Astrocyte (in vitro differentiated cells and primary cell): ENCODE measurements around the gene HOOK1. TPM values are rescaled to one million over a fixed set of nuclear protein-coding genes. Genes with fewer than 3 reads are reported as not detected.

Experiments used
- DNase-seq: peaks from one replicate; pipeline ENCODE4 v3.0.0-alpha.2; 2010; ENCODE audit warnings: low read depth
- FAIRE-seq: peaks from 2 replicates; lab custom pipeline; 2011; peaks lifted over from hg19 to GRCh38; lab: Jason Lieb, UNC
- H2AFZ ChIP-seq: 2 replicates; pipeline ENCODE4 v1.6.0; 2012; ENCODE audit warnings: low read depth, low read length, inconsistent platforms
- H3K27ac ChIP-seq: 2 replicates; pipeline ENCODE4 v1.5.1; 2011; ENCODE audit warnings: low read depth, low read length, inconsistent platforms
- H3K27me3 ChIP-seq: 2 replicates; pipeline ENCODE4 v1.6.0; 2011; ENCODE audit warnings: low read length, inconsistent platforms; ENCODE audit not compliant: insufficient read depth
- H3K36me3 ChIP-seq: 2 replicates; pipeline ENCODE4 v1.5.1; 2011; ENCODE audit warnings: low read length, inconsistent platforms; ENCODE audit not compliant: insufficient read depth
- H3K4me1 ChIP-seq: 2 replicates; pipeline ENCODE4 v1.5.1; 2011; ENCODE audit warnings: low read length, inconsistent platforms; ENCODE audit not compliant: insufficient read depth
- H3K4me2 ChIP-seq: 2 replicates; pipeline ENCODE4 v1.6.0; 2012; ENCODE audit warnings: low read length, inconsistent platforms
- H3K4me3 ChIP-seq: 2 replicates; pipeline ENCODE4 v1.5.1; 2011; ENCODE audit warnings: low read depth, mild to moderate bottlenecking, low read length, inconsistent platforms; ENCODE audit not compliant: insufficient read depth
- H3K79me2 ChIP-seq: 2 replicates; pipeline ENCODE4 v1.6.0; 2012; ENCODE audit warnings: mild to moderate bottlenecking, low read length, inconsistent platforms; ENCODE audit not compliant: insufficient read depth
- H3K9ac ChIP-seq: 2 replicates; pipeline ENCODE4 v1.6.0; 2012; ENCODE audit warnings: mild to moderate bottlenecking, low read length, inconsistent platforms
- H3K9me3 ChIP-seq: 2 replicates; pipeline ENCODE4 v1.5.1; 2012; ENCODE audit warnings: low read depth, mild to moderate bottlenecking, low read length, inconsistent platforms; ENCODE audit not compliant: insufficient read depth
- H4K20me1 ChIP-seq: 2 replicates; pipeline ENCODE4 v1.6.0; 2012; ENCODE audit warnings: low read length, inconsistent platforms; ENCODE audit not compliant: insufficient read depth
- H3K27ac Mint-ChIP-seq: one replicate; pipeline ENCODE4 v1.8.0; 2021; ENCODE audit warnings: mild to moderate bottlenecking, mixed read lengths; ENCODE audit not compliant: unreplicated experiment
- H3K27me3 Mint-ChIP-seq: one replicate; pipeline ENCODE4 v1.8.0; 2021; ENCODE audit warnings: low read depth, mixed read lengths; ENCODE audit not compliant: unreplicated experiment
- H3K36me3 Mint-ChIP-seq: one replicate; pipeline ENCODE4 v1.8.0; 2021; ENCODE audit warnings: low read depth, mixed read lengths; ENCODE audit not compliant: unreplicated experiment
- H3K4me1 Mint-ChIP-seq: one replicate; pipeline ENCODE4 v1.8.0; 2021; ENCODE audit warnings: low read depth, mixed read lengths; ENCODE audit not compliant: unreplicated experiment
- H3K4me3 Mint-ChIP-seq: one replicate; pipeline ENCODE4 v1.8.0; 2021; ENCODE audit warnings: mild to moderate bottlenecking, moderate library complexity, mixed read lengths; ENCODE audit not compliant: unreplicated experiment
- H3K9me3 Mint-ChIP-seq: one replicate; pipeline ENCODE4 v1.8.0; 2021; ENCODE audit warnings: mild to moderate bottlenecking, mixed read lengths; ENCODE audit not compliant: unreplicated experiment
- EZH2 ChIP-seq: IDR thresholded peaks from 2 replicates; pipeline ENCODE4 v1.6.1; 2012; ENCODE audit warnings: mild to moderate bottlenecking, low read length, inconsistent platforms; ENCODE audit not compliant: insufficient read depth
- total RNA-seq: library from RNA; stranded (reverse); gene quantifications from 2 replicates; pipeline ENCODE4 v1.2.1, GENCODE V29; 2021
- TF ChIP-seq, protein P1 (sequence below): IDR thresholded peaks from 2 replicates; pipeline ENCODE4 v1.5.1; 2011; ENCODE audit warnings: low read depth, mild to moderate bottlenecking, inconsistent platforms, low read length, moderate library complexity; ENCODE audit not compliant: insufficient read depth

Gene HOOK1
- total RNA-seq, 1 donor from 2014 or later = 1.8 TPM

DNA sequence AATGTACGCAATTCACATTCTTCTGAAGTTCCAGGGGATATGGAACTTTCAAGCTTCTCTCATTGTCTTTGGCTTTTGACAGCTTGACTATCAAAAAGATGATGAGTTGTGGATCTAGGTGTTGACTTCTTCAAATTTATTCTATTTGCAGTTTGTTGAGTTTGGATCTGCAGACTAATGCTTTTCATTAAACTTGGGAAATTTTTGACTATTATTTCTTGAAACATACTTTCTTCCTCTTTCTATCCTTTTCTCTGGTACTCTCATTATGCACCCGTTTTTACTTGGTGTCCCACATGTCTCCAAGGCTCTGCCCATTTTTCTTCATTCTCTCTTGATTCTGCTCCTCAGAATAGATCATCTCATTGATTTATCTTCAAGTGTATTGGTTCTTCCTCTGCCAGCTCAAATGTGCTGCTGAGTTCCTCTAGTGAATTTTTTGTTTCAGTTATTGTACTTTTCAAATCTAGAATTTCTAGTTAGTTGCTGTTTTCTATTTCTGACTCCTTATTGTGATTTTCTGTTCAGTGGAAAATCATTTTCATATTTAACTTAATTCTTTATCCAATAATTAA lies 62.4 kb downstream of the HOOK1 start:
- H3K9me3 ChIP-seq = peaks cover 3% of the 10 kb centered on the region
- no peaks in the 10 kb centered on the region for H3K4me1 ChIP-seq
- no peak overlapping the region for H3K4me2 ChIP-seq
- H3K27me3 ChIP-seq = no peaks in the 10 kb centered on the region
- Mint-ChIP-seq H3K4me3 (no peak overlapping the region), H3K27ac (no peak overlapping the region), H3K27me3 (no peaks in the 10 kb centered on the region), H3K36me3 (no peaks in the 10 kb centered on the region), H3K9me3 (peaks cover 3% of the 10 kb centered on the region), H3K4me1 (no peaks in the 10 kb centered on the region)
- DNase-seq (no peak), FAIRE-seq (no peak)
- no peaks in the 10 kb centered on the region for H3K36me3 ChIP-seq
- H3K9ac ChIP-seq = no peak overlapping the region
- H2AFZ ChIP-seq = no peak overlapping the region
- TF ChIP-seq, protein P1, sequence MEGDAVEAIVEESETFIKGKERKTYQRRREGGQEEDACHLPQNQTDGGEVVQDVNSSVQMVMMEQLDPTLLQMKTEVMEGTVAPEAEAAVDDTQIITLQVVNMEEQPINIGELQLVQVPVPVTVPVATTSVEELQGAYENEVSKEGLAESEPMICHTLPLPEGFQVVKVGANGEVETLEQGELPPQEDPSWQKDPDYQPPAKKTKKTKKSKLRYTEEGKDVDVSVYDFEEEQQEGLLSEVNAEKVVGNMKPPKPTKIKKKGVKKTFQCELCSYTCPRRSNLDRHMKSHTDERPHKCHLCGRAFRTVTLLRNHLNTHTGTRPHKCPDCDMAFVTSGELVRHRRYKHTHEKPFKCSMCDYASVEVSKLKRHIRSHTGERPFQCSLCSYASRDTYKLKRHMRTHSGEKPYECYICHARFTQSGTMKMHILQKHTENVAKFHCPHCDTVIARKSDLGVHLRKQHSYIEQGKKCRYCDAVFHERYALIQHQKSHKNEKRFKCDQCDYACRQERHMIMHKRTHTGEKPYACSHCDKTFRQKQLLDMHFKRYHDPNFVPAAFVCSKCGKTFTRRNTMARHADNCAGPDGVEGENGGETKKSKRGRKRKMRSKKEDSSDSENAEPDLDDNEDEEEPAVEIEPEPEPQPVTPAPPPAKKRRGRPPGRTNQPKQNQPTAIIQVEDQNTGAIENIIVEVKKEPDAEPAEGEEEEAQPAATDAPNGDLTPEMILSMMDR = no peak
- no peak for TF ChIP-seq EZH2
- no peak overlapping the region for H3K27ac ChIP-seq
- H3K79me2 ChIP-seq = no peaks in the 10 kb centered on the region
- H3K4me3 ChIP-seq = no peak overlapping the region
- no peaks in the 10 kb centered on the region for H4K20me1 ChIP-seq

DNA sequence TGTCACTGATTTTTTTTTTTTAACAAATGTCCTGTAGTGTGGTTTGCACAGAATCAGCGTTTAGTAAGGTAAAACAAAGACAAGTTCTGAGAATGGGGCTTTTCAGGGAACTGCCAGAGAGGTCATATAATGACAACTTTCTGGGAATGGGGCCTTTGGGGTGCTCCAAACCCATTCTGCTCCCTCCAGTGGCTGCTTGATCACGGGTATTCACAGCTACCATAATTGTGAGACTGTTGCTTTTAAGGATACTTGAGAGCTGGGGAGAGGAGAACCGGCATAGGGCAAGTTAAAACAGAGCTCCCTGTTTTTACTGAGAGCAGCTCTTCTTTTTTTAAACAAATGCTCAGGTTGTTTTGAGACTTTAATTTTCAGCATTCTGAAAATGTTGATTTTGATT lies 63.6 kb downstream of the HOOK1 start:
- no peak overlapping the region for H3K9ac ChIP-seq
- H3K27ac Mint-ChIP-seq = no peak overlapping the region

DNA sequence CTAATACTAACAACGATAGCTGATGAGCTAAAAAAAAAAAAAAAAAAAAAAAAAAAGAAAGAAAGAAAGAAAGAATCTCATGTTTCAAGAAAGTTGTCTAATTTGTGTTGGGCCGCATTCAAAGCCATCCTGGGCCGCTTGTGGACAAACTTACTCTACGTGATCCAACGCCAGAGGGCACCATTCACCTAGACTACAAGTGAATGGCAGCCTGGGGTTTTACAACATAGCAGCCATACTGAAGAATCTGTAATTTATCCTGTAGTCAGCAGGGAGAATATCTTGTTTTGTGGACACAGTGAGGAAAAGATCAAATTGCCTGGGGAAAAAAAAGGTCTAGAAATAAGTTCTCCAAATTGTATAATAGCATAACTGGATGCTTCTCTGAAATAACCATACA lies 64.8 kb downstream of the HOOK1 start:
- Histone ChIP-seq H3K4me2 (no peak overlapping the region), H3K27ac (no peak overlapping the region), H3K36me3 (no peaks in the 10 kb centered on the region), H3K4me1 (no peaks in the 10 kb centered on the region), H2AFZ (no peak overlapping the region), H3K9ac (no peak overlapping the region), H3K9me3 (peaks cover 3% of the 10 kb centered on the region), H3K27me3 (no peaks in the 10 kb centered on the region), H3K79me2 (no peaks in the 10 kb centered on the region), H3K4me3 (no peak overlapping the region), H4K20me1 (no peaks in the 10 kb centered on the region)
- H3K27ac Mint-ChIP-seq = no peak overlapping the region
- H3K27me3 Mint-ChIP-seq = no peaks in the 10 kb centered on the region
- DNase-seq (peak; percentile 45), FAIRE-seq (no peak)
- TF ChIP-seq, protein P1 = peak; percentile 45
- no peak for TF ChIP-seq EZH2
- H3K9me3 Mint-ChIP-seq = peaks cover 3% of the 10 kb centered on the region
- no peaks in the 10 kb centered on the region for H3K36me3 Mint-ChIP-seq
- no peaks in the 10 kb centered on the region for H3K4me1 Mint-ChIP-seq
- no peak overlapping the region for H3K4me3 Mint-ChIP-seq

More for the DNA sequence above, 63.6 kb downstream of the HOOK1 start:
- Histone ChIP-seq H3K36me3 (no peaks in the 10 kb centered on the region), H4K20me1 (no peaks in the 10 kb centered on the region), H2AFZ (no peak overlapping the region), H3K79me2 (no peaks in the 10 kb centered on the region), H3K27ac (no peak overlapping the region), H3K4me1 (no peaks in the 10 kb centered on the region), H3K9me3 (peaks cover 3% of the 10 kb centered on the region), H3K4me2 (no peak overlapping the region), H3K27me3 (no peaks in the 10 kb centered on the region), H3K4me3 (no peak overlapping the region)
- Mint-ChIP-seq H3K4me1 (no peaks in the 10 kb centered on the region), H3K4me3 (no peak overlapping the region), H3K9me3 (peaks cover 3% of the 10 kb centered on the region), H3K36me3 (no peaks in the 10 kb centered on the region), H3K27me3 (no peaks in the 10 kb centered on the region)
- DNase-seq (no peak), FAIRE-seq (no peak)
- no peak for TF ChIP-seq EZH2
- TF ChIP-seq, protein P1 = no peak
